GM18499 (cell line): ENCODE measurements around the gene FRMD6.

Experiments
- ATAC-seq: cut with Tn5 transposase; IDR thresholded peaks from one replicate; pipeline ENCODE4 v1.9.1; 2021; ENCODE audit warnings: moderate number of reproducible peaks; ENCODE audit not compliant: insufficient read depth, unreplicated experiment

The FRMD6 gene

DNA sequence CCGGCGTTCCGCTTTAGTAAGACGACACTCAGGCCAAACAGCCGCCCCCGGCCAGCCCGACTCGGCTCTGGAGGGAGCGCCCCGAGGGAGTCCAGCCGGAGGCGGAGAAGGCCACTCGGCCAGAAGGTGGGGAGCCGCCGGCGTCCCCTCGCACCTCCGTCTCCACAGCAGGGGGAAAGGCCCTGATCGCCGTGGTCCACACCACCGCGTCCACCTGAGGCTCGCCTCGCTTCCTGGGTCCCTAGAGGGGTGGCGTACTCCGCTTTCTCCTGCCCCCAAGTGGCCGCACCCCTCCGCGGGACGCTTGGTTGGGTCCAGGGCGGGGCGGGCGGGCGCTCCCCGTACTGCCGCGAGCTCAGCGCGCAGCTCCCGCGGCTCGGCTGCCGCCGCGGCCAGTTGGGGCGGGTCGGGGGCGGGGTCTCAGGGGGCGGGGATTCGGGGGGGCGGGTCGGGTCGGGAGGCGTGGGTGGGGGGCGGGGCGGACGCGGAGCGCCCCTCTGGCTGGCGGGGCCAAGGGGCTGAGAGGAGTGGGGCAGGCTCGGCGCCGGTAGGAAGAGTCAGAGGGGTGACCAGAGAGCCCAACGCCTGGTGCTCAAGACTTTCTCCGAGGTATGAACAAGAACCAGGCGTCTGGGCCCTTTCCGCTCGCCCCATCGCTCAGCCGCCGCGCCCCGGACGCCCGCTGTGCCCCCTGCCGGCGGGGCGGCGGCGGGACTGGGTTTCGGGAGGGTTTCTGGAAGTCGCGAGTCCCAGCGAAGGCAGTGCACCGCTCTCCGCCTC, at the start of gene FRMD6:
TSS of gene FRMD6 (plus strand) at position 523 of the 780 bp plus-strand sequence. CDS start 37,927 bp downstream, outside the sequence.
- ATAC-seq: peak; percentile 60

DNA sequence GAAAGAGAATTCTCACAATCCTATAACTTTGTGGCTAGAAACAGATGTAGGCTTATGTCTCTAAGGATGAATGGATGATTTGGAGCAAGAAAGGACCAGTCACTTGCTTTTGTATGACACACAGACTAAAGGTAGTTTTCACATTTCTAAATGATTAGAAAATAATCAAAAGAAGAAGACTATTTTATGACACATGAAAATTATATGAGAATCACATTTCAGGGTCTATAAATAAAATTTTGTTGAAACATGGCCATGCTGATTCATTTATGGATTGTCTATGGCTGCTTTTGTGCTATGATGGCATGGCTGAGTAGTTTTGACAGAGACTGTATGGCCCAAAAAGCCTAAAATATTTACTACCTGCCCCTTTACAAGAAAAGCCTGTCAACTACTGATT, 49.4 kb upstream of the FRMD6 start:
- ATAC-seq: no peak

DNA sequence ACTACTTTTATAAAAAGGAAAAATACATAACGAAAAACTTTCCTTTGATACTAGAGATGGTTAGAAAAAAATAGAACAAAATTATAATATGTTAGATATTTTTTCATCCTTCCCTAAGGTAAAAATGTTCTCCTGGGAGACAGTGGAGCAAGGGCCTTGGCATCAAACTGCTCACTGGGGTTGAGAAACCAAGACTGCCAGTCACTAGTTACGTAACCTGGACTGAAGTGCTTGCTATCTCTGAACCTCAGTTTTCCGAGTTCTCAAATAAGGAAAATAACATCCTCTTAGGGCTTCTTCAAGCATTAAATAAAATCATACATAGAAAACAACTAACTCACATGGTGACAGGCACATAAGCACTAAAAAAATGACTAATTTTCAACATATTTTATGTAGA, 48.2 kb upstream of the FRMD6 start:
- no peak for ATAC-seq

DNA sequence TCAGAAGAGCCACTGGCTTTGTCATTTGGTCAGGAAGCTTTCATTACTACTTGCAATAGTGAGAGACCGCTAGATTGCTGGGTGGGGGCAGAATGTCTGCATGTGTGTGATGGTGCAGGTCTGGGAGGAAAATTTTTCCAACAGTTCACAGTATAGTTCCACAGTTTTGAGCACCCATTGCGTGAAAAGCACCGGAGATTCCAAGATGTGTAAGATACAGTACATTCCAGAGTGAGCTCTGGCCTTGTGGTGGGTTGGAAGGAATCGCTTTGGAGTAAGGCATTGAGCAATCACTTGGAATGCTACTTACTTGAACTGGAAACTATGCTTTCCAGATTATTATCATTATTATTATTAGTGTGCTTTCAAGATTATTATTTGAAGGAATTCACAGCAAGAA, 47.6 kb upstream of the FRMD6 start:
- no peak for ATAC-seq

DNA sequence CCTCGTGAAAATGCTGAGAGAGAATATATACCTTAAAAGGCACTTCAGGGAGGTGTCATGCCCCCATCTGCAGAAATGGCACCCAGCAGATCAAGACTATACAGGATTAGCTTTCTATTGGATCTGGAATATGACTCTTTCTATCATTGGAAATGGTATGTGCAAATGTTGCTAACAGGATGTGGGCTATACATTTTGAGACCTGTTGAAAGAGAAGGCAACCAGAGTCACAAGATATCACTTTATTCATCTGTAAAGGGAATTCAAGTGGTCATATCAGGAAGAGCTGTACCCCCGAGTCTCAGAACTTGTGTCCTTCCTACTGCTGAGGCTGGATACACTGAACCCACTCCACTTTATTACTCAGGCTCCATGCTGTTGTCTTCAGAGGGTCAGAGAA, 46.1 kb upstream of the FRMD6 start:
- ATAC-seq: no peak

DNA sequence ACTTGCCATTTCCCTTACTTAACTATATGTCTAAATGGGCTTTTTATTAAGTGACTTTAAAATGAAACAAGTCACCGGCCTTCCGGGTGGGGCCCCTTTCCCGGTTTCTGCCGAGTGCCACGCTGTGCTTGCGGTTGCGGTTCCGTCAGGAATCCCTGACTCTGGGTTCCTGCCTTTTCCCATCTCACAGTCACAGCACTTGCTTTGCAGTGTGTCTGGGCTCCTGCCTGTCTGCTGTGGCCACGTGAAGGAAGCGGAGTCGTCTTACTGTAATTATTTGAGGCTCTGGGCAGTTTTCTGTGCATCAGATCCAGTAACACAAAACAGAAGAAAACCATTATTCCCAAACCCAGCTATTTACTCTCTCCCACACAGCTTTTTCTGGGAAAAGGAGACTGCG, 44.0 kb upstream of the FRMD6 start:
- no peak for ATAC-seq

DNA sequence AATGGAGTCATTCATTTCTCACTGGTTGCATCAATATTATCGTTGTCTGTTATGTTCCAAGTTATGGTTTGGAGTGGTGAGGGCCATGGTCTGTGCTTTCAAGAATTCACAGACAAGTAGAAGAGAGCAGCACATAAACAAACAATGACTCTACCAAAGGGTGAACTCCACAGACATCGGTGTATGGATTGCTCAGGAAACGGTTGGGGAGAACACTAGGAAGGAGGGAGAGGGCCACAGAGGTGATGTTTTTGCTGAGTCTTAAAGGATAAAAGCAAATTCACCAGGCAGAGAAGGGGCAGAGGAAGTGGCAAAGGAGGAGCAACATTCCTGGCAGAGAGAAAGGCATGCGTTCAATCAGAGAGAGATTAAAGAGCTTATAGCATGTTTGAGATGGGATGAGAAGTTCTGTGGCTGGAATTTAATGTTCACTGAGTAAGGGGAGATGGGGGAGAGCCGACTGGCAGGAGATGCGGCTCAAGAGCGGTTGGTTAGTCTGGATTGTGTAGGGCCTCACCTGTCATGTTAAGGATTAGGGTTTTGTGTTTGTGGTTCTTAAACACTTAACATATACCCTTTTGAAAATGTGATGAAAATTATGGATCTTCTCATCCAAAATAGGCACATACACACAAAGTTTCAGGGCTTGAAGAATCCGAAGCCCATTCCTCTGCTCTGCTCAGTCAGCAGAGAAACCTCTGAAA, 42.3 kb upstream of the FRMD6 start:
- ATAC-seq: no peak

DNA sequence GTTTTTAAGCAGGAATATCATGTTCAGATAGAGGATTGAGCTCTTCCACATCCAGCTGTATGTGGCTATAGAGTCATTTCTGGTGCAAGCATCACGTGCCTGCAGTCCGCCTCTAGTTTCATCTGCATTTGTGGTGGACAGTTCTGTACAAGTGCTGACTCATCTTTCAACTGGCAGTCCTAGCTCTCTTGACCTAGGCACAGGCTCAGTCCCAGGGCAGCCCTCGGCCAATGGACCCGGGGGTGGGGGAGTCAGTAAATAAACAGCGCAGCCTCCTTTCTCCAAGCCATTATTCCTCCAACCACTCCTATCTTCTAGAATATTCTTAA, 41.8 kb upstream of the FRMD6 start:
- no peak for ATAC-seq

DNA sequence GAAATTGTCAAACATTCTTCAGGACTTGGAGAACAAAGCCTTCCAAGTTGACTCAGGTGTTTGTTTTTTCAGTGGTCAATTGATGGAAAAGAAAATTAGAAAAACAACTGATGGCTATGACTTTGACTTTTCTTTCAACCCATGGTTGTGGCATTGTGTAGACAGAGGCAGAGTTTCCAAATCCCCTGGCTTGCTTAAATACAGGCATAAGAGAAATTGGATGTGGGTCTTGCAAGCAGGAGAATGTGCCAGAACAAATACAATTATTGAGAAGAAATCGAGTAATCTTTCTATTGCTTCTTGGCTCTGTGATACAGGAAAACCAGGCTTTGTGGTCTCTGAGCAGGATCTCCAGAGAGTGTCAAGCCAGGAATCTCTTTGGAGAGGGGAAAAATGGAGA, 40.9 kb upstream of the FRMD6 start:
- ATAC-seq: no peak

DNA sequence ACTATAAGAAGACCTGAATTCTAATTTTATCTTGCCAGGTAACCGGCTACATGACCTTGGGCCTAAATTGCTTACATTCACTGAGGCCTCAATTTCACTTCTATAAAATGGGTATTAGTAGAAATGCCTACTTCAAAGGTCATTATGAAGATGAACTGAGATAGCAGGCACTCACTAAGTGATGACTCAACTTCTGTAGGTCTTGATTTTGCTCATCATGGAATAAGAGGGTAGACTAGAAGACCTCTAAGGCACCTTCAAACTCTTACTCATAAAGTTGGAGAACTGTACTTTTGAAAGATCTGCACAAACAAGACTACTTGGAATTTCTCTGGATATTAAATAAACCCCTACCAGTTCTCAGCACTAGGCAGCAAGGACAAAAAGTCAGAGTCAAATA, 39.3 kb upstream of the FRMD6 start:
- ATAC-seq: no peak

DNA sequence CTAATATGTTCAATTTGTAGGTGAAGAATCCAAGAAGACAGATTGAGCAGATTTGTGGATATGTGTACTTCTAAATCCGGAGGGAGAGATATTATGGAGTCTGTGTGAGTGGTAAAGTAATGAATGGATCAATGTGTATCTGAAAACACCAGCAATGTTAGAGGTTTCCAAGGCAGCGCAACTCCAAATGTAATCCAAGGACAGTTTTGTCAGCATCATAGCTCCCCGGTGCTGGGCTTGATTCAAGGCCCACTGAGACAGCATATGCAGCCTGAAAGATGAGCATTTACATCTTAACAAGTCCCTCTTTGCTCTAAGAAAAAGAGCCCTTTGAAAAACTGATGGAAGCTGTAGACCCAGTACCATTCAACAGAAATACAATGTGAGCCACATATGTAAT, 38.3 kb upstream of the FRMD6 start:
- ATAC-seq: no peak

DNA sequence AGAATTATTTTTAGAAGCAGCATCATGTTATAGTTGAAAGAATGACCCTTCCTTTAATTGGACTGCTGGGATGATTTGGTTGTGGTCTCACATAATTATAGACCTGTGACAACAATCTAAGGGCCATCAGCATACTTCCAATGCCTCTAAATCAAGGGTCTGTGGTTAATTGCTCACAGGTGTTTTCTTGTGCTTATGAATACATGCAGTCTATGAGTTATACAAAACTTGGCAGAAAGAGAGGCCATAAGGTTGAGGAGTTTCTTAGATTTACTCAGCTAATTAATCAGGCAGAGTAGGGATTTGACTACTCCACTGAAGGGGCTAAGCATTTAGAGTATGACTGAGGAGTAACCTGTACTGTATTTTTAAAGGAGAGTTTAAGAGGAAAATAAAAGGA, 37.0 kb upstream of the FRMD6 start:
- no peak for ATAC-seq

DNA sequence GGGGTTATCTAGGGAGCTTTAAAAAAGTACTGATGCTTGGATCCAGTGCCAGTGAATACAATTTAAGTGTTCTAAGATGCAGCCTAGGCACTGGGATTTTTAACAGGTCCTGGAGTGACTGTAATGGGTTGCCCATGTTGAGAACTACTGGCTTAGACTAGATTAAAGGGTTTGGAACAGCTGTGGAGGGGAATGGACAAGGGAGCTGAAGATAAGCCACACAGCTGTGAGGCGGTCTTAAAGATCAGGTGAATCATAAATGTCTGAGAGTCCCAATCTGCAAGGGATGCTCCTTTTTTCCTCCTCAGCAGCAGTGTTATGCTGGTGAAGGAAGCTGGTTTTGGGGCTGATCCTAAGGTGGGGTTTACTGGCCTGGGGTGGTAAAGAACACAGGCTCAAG, 35.5 kb upstream of the FRMD6 start:
- ATAC-seq: no peak

DNA sequence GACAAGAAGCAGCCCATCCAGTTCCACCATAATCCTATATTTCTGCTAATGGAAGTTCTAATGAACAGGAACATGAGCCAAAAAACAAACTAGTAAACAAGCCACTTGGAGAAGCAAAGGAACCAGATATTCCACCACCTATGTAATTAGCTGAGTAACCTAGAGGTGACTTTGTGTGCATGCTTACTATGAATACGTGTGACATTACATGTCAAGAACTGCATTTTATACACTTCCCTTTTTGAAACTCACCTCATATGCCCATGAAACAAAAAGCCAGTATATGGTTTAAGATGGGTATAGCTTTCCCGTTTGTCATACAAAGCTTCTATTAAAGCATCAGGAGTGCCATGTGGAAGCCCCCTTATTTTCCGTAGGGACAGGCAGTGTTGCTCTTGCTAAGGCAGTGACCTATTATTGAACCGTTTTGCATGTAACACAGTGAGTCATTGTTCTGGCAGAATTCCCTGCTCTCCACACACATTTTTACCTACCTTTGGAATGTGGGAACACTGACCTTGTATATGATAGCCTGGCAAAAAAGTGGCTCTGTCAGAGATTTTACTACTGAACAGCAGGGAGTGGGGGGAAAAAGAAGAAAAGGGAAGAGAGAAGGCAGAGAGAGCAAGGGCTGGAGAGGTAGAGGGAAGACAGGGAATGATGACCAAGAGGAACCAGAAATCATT, 34.8 kb upstream of the FRMD6 start:
- no peak for ATAC-seq

DNA sequence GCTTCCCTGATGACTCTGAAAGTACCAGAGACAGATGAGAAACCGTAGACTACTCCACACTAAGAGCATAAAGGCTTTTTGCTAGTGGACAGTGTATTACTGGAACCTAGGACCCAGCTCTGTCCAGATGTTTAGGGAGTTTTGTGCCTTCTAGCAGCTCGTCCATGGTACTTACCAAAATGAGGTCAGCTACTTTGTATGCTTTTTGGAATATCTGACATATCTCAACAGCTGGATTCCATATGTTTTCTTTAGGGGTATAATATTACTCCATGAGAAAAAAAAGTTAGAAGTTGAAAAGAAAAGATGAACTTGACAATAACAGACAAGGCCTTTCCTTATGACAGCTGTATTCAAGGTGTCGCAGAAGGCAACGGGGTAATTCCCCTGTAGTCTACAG, 32.1 kb upstream of the FRMD6 start:
- no peak for ATAC-seq

DNA sequence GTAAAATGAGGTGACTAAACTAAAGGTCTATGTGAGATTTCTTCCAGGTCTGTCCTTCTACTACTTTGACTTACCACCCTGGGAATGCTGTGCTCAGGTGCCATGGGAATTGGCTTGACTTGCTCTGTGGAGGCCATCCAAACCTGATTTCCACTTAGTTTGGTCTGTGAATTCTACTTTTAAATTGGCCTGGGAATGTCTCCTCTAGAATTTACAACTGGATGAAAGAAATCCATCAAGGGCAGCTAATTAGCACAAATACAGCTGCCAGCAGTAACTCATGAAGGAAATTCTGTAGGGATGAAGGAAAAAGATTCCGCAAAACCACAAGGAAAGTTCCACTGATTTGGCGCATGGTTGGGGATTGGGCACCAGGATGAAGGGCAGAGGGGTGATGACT, 31.7 kb upstream of the FRMD6 start:
- ATAC-seq: no peak

DNA sequence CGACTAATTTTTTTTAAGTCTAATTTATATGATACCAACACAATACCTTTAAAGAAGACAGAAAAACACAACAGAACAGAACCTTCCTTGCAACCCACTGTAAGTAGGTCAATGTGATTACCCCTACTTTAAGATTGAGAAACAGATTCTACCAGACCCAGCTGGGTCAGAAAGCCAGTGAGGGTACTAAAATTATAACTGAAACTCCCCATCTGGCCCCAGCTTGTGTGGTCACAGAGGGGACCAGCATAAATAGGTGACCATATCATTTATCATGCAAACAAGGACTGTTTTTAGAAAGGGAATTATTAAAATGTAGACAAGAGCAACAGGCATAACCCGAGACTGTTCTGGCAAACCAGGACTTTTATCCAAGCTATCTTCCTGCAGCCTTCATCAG, 30.1 kb upstream of the FRMD6 start:
- no peak for ATAC-seq

DNA sequence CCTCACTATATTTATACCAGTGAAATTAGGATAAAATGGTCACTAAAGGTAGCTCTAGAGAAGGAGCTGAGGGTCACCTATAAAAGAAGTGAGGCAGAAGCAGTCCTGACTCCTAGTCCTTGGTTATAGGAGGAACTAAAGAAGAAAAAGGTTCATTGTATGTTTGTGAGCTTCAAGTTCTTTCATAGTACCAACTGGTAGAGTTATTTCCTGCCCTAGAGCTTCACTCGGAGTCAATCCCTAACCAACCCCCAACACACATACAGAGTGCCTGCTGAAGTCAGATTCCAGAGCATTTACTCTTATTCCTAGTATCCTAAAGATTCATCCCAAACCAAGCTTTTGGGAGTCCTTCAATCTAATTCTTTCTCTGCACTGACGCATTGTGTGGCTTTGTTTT, 29.3 kb upstream of the FRMD6 start:
- no peak for ATAC-seq

DNA sequence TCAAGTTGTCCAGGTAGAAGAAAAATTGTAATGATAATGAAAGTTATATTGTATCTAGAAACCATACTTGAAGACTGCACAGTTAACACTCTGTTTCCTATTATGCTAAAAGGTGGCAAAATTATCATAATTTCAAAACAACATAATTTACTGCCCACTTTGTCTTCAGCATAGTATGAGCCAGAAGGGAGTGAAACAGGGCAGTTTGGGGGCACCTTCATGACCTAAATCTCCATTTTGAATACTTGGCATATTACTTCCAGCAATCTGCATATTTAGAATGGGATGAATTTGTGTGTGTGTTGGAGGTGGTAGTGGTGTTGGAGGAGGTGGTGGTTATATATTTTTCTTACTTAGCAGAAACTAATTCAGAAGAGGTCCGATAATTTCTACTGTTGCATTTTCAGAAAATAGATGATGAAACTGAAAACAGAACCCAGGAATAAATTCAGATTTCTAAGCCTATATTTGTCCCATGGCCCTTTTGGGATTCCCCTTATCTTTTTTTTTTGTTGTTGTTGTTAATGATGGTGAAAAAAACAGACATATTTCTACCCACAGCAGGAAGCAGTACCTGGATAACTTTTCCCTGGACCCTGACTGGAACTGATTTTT, 26.6 kb upstream of the FRMD6 start:
- no peak for ATAC-seq

DNA sequence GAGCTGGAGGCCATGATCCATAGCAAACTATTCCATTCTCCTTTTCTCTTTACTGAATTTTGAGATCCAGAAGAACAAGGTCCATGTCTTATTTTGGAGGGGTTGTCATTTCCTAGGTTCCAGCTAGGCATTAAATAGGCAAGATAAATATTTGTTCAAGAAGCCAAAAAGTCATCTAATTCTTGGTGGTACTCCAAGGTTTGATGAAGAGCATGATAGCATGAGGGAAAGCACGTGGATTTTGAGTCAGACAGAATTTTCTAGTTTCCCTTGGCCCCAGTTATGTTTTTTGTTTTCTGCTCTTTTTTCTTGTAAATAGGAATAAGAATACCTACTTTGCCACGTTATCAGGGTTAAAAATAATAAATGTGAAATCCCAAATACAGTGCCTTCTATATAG, 25.5 kb upstream of the FRMD6 start:
- no peak for ATAC-seq

DNA sequence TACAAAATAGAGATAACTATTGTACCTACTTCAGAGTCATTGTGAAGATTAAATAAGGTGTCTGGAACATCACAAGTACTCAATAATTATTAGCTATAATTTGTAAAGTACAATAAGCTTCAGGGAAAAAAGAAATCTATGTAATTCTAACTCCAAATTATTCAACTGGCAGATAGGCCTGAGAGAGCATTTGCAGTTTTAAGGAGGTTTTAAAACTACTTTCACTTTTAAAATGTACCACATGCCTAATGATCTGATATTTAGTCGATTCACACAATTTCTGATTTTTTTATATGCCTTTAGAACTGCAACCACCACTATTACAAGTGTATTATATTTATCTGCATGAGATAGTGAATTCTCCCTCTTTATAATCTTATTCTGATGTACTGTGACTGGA, 24.9 kb upstream of the FRMD6 start:
- ATAC-seq: no peak
